DOHH2 (cell line): ENCODE measurements around the gene LRRC73.

ENCODE experiments used
- H3F3A ChIP-seq: fragments of 200-600 bp; sonication (generic), shearing (Covaris generic); 2 replicates; pipeline ENCODE4 v1.6.0; 2016; ENCODE audit warnings: antibody characterized with exemption, mild to moderate bottlenecking; ENCODE audit not compliant: control insufficient read depth, insufficient read depth
- H3K27ac ChIP-seq: fragments of 200-600 bp; sonication (generic); 2 replicates; pipeline ENCODE4 v1.5.1; 2014; ENCODE audit warnings: low read depth, mild to moderate bottlenecking, low read length, moderate library complexity
- H3K27me3 ChIP-seq: fragments of 200-600 bp; sonication (generic); 2 replicates; pipeline ENCODE4 v1.6.1; 2014; ENCODE audit warnings: mild to moderate bottlenecking, low read length, mixed read lengths; ENCODE audit not compliant: control insufficient read depth
- H3K36me3 ChIP-seq: fragments of 200-600 bp; sonication (generic); 2 replicates; pipeline ENCODE4 v1.6.1; 2014; ENCODE audit warnings: mild to moderate bottlenecking, low read length, moderate library complexity, mixed read lengths; ENCODE audit not compliant: control insufficient read depth
- H3K4me1 ChIP-seq: fragments of 200-600 bp; sonication (generic); 2 replicates; pipeline ENCODE4 v1.6.1; 2014; ENCODE audit warnings: mild to moderate bottlenecking, low read length, mixed read lengths; ENCODE audit not compliant: control insufficient read depth
- H3K4me2 ChIP-seq: fragments of 200-600 bp; sonication (generic); 2 replicates; pipeline ENCODE4 v1.6.0; 2014; ENCODE audit warnings: mild to moderate bottlenecking, low read length, moderate library complexity
- H3K4me3 ChIP-seq: fragments of 200-600 bp; sonication (generic); 2 replicates; pipeline ENCODE4 v1.5.1; 2014; ENCODE audit warnings: mild to moderate bottlenecking, low read length, mixed read lengths
- H3K79me2 ChIP-seq: fragments of 200-600 bp; sonication (generic); 2 replicates; pipeline ENCODE4 v1.6.1; 2014; ENCODE audit warnings: mild to moderate bottlenecking, low read length, mixed read lengths; ENCODE audit not compliant: control insufficient read depth
- H3K9me2 ChIP-seq: fragments of 200-600 bp; sonication (generic); replicated peaks from 2 replicates; pipeline ENCODE4 v1.6.1; 2014; ENCODE audit warnings: mild to moderate bottlenecking, low read length, mixed read lengths; ENCODE audit not compliant: control insufficient read depth
- H3K9me3 ChIP-seq: fragments of 200-600 bp; sonication (generic); 2 replicates; pipeline ENCODE4 v1.6.1; 2014; ENCODE audit warnings: antibody characterized with exemption, low read length, mixed read lengths; ENCODE audit not compliant: control insufficient read depth, insufficient read depth
- H4K20me1 ChIP-seq: fragments of 200-600 bp; sonication (generic); 2 replicates; pipeline ENCODE4 v1.6.0; 2014; ENCODE audit warnings: low read depth, mild to moderate bottlenecking, antibody characterized with exemption, low read length, moderate library complexity; ENCODE audit not compliant: control insufficient read depth, insufficient read depth
- CTCF ChIP-seq: fragments of 200-600 bp; sonication (generic); IDR thresholded peaks from one replicate; pipeline ENCODE4 v1.5.1; 2014; ENCODE audit warnings: antibody characterized with exemption, mild to moderate bottlenecking, low read depth, low read length; ENCODE audit not compliant: poor library complexity, severe bottlenecking
- EZH2phosphoT487 ChIP-seq: fragments of 200-600 bp; sonication (generic); IDR thresholded peaks from 2 replicates; pipeline ENCODE4 v1.6.1; 2017; ENCODE audit warnings: borderline replicate concordance, mild to moderate bottlenecking, antibody characterized with exemption, low read length, moderate library complexity, mixed read lengths

Gene LRRC73

GRCh38 chr6:43496370-43497128, 13.6 kb downstream of the LRRC73 start:
- Histone ChIP-seq H3K4me3 (no peak overlapping the region), H3K79me2 (peaks cover 5% of the 10 kb centered on the region), H3K9me2 (no peaks in the 10 kb centered on the region), H3F3A (no peaks in the 10 kb centered on the region), H3K27ac (no peak overlapping the region), H3K4me1 (no peaks in the 10 kb centered on the region), H3K4me2 (no peak overlapping the region), H3K27me3 (no peaks in the 10 kb centered on the region), H4K20me1 (no peaks in the 10 kb centered on the region), H3K9me3 (no peaks in the 10 kb centered on the region), H3K36me3 (peaks cover 36% of the 10 kb centered on the region)
- TF ChIP-seq EZH2phosphoT487: no peak
- TF ChIP-seq CTCF: peak; percentile 52

- no peak overlapping the region for H3K4me2 ChIP-seq
- H3K27me3 ChIP-seq: no peaks in the 10 kb centered on the region
- no peaks in the 10 kb centered on the region for H3K4me1 ChIP-seq
- no peaks in the 10 kb centered on the region for H3K9me3 ChIP-seq
- H3K36me3 ChIP-seq: peaks cover 28% of the 10 kb centered on the region
- peaks cover 5% of the 10 kb centered on the region for H3K79me2 ChIP-seq
- no peaks in the 10 kb centered on the region for H4K20me1 ChIP-seq
- H3F3A ChIP-seq: no peaks in the 10 kb centered on the region
- no peak overlapping the region for H3K4me3 ChIP-seq
- TF ChIP-seq EZH2phosphoT487 (no peak), CTCF (no peak)
- no peaks in the 10 kb centered on the region for H3K9me2 ChIP-seq
- H3K27ac ChIP-seq: no peak overlapping the region
These were observed 14.7 kb downstream of the LRRC73 start for GRCh38 chr6:43495409-43495941.

- no peaks in the 10 kb centered on the region for H3K27me3 ChIP-seq
- peaks cover 23% of the 10 kb centered on the region for H3K36me3 ChIP-seq
- no peak overlapping the region for H3K4me3 ChIP-seq
- no peak overlapping the region for H3K27ac ChIP-seq
- H3K4me1 ChIP-seq: no peaks in the 10 kb centered on the region
- H3F3A ChIP-seq: no peaks in the 10 kb centered on the region
- no peaks in the 10 kb centered on the region for H3K9me3 ChIP-seq
- peaks cover 5% of the 10 kb centered on the region for H3K79me2 ChIP-seq
- H4K20me1 ChIP-seq: no peaks in the 10 kb centered on the region
- no peak overlapping the region for H3K4me2 ChIP-seq
- no peaks in the 10 kb centered on the region for H3K9me2 ChIP-seq
- TF ChIP-seq EZH2phosphoT487 (no peak), CTCF (no peak)
These were observed 15.4 kb downstream of the LRRC73 start for GRCh38 chr6:43494766-43495165.
